HG02852 (cell line): ENCODE results near the gene FAM168A.
"Not testable (repeated sequence)": the region's sequence is repeated elsewhere in the genome, so short reads cannot be mapped to it uniquely, and the experiment has no call there.

Experiments used
- ATAC-seq: cut with Tn5 transposase; IDR thresholded peaks from one replicate; pipeline ENCODE4 v1.9.1; 2021; ENCODE audit warnings: mild to moderate bottlenecking, moderate library complexity; ENCODE audit not compliant: unreplicated experiment

The FAM168A gene

DNA sequence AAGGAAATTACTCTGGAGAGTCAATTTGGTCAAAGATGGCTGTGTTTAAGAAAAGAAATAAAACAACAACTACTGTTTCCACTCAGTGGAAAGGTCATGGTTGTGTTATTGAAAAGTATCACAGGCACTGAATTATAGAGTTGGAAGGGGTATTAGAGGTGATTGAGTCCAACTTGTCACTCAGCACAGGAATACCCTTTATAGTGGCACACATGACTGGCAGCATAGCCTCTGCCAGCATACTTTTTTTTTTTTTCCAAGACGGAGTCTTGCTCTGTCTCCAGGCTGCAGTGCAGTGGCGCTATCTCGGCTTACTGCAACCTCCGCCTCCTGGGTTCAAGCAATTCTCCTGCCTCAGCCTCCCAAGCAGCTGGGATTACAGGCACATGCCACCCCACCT, 161.1 kb downstream of the FAM168A start:
- not testable (repeated sequence) for ATAC-seq

DNA sequence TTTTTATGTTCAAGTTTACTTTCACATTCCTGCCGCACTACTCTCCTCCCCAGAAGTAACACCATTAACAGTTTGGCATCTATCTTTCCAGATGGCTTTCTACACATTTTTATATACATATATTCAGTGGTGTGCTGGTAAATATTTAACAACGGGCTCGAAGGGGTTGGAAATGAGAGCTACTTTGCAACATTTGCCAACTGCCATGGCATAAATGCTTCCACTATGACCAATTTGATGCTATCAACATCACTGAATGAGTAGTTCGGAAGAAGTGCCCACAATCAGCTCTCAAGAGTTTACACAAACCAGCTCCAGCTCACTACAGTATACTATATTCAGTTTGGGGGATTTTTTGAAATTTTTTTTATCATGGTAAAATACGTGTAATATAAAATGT, 166.5 kb downstream of the FAM168A start:
- no peak for ATAC-seq

DNA sequence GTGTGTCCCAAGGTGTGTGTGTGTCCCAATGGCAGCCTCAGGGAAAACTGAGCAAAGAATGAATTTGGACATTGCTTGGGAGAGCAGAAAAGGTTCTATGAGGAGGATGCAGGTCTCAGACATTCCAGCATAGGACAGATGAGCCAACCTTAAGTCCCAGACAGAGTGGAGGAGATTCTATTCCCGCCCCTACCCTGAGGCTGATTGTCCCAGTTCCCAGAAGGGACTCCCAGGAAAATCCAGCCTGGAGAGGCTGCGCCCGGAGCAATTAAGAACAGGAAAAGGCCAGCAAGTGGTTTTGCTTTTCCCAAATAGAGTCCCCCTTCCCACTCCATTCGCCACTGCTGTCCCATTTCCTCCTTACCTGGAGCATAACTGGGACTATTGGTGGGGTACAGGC, 167.6 kb downstream of the FAM168A start:
- ATAC-seq = no peak

DNA sequence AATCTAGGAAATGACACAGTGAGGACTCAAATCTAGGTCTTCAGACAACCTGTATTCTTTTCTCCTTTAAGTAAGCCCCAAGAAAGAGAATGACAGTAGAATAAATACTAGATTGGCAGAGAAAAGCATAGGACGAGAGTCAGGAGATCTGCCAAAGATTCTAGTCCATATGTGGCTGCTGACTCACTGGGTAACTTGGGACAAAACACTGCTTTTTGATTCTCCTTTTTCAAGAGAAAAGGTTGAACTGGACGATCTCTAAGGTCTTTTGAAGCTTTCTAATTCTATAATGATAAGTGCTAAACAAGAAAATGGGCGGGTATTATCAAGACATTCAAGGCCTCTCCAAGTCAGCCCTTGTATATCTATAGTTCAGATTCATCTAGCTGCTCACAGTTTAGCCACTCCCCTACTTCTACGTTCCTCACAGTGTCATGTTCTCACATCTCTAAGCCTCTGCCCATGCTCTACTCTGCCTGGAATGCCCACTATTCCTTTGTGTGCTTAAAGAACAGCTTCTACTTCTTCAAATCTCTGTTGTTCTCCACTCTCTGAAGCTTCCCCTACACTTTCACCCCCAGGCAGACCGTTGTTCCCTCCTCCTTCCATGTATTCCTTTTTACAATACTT, 168.7 kb downstream of the FAM168A start:
- ATAC-seq = no peak

DNA sequence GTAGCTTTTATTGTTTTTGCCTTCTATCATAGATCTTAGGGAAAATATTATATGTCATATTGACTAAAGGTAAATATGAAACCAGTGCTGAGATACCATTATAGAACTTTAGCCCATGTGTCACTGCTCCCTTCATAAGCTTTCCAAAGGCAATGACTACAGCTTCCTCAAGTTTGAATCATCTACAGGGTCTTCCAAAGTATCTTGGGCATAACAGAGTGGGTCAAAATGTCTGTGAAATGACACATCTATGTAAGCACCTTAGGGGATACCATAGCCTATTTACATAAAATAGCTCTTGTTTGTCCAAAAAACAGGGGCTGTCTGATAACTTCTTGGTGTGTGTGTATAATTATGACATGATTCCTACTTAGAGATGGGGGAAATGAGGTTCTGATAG, 169.2 kb downstream of the FAM168A start:
- ATAC-seq = no peak

DNA sequence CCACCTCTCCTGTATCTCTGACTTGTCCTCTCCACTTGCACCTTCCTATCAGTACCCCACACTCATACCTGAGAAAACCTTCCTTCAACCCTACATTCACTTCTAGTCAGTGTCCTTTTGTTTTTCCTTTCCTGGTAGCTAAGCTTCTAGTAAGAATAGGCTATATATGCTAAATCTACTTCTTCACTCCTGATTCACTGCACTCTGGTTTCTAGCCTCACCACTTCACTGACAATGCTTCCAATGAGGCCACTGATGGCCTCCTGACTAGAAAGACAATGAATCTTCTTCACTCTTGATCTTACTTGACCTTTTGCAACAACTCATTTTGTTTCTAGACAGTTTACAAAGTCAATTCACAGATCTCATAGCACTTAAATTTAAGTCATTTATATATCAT, 169.7 kb downstream of the FAM168A start:
- ATAC-seq = no peak

DNA sequence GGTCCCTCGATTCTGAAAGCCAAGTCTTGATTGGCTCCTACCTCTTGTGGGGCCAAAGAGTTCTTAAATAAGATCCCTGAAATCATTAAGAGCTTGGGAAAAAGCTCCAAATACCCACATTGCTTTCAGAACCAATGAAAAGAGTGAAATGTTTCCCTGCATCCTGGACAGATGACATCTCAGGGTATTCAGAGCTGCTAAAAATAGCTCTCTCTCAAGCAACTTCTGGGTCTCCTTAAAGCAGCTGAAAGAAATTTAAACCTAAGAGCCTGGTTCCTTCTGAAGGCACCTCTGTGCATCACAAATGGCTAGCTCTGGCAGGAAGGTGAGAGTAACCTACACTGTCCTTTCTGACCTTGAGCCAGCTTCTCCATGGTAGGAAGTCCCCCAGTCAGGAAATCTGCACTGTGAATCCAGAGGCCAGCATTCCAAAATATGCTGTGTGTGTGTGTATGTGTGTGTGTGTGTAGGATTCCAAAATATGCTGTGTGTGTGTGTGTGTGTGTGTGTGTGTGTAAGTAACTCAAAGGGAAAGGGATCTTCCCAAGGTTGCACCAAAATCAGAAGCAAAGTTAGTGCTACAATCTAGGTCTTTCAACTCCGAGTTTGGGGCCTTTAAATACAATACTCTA, 171.6 kb downstream of the FAM168A start:
- ATAC-seq = no peak

DNA sequence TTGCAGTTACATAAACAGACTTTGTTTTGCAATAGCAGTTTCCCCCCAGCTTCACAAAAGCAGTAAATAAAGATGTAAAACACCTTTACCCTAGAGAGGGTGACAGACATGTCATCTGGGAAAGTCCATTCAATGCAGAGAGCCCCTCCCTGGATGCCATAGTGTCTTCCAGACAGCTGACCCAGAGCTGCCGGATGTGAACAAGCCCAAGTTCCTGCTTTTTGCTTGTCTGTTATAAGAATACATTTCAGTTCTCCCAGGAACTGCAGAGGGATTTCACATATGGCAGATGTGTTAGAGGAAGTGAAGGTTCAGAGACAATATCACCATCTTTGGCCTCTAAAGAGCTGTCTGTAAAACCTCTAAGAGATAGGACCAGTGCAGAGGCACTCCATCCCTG, 172.8 kb downstream of the FAM168A start:
- ATAC-seq = no peak

DNA sequence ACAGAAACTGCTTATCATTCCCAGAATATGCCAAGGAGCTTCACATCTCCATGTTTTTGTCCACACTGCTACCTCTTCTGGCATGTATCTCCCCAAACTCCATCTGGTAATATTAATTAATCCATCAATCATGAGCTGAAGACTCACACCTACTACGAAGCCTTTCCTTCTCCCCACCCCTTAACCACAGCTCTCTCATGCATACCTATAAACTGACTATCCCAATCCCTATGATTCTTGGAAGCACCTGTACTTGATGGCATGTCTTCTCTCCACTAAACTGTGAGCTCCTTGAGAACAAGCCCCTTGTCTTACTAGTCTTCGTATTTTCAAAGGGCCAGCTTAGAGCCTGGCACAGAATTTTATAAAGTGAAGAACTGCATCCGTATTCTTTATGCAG, 174.4 kb downstream of the FAM168A start:
- no peak for ATAC-seq

DNA sequence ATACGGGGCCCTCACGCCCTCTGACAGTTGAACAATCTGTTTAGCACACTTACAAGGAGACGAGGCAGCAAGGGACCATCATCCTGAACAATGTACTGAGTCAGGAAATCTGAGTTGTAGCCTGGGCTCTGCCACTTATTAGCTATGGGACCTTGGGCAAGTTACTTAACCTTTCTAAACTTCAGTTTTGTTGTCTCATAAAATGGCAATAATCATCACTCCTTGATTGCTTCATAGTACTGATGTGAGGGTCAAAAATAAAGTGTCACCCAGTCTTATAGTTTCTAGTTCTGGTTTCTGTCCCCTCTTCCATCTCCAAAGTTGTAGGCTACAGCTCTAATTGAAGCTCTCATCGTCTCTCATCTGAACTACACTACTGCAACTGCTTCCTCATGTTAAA, 175.0 kb downstream of the FAM168A start:
- ATAC-seq = no peak

DNA sequence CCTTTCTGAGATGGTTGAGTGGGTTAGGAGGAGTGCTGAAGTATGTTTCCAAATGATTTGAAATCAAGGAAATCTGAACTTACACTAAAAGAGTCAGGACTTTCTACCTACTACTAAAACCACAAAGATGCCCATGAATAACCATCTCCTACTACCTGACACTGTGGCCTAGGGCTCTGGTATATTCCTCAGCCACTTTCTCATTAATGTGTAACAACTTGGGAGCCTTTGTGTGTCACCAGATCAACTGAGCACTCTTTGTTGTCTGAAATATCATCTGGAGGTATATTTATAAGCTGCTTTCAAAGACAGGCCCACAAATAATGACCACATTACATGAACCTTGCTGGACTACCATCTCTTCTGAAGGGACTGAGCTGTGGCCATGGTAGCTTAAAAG, 177.8 kb downstream of the FAM168A start:
- no peak for ATAC-seq

DNA sequence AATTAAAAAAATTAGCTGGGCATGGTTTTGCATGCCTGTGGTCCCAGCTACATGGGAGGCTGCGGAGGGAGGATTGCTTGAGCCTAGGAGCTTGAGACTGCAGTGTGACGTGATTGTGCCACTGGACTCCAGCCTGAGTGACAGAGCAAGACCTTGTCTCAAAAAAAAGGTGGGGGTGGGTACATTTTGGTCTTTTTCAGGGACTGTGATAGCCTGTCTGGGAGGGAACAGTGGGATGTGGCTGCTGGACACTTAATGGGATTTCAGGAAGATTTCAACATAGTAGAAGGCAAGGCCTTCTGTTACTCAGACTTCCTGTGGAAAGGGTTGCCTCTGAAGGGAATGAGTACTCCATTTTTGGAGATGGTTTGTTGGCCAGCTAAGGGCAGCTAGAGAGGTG, 181.1 kb downstream of the FAM168A start:
- ATAC-seq = no peak

DNA sequence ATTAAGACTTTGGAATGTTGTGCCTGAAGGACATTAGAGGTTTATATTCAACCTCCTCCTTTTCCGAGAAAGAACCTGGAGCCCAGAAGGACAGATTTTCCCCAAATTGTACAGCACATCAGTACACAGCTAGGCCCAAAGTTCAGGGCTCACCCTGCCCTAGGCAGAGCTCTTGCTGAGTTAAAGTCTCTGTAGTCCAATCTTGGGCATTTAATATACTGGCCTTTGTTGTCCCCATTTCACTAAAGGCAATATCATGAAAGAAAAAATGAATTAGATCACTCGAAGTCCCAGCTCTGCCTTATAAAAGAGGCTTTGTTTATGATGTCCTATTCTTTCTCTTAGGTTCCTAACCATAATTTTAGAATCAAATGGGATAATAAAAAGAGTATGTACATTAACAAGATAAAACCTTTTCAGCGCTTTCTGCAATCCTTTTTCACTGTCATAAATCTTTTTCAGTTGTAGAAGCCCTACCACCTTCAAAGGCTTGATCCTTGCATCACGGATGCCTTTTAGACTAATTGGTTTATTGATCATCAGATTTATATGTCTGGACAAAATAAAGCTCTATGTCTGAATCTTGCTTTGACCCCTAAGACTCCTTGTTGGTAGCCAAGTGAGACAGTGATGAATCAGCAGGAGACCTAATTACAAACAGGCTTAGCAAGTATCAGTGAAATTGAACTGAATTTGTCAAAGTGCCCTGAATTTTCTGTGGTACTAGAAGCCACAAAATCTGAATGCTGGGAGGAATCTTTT, 181.9 kb downstream of the FAM168A start:
- ATAC-seq = no peak

DNA sequence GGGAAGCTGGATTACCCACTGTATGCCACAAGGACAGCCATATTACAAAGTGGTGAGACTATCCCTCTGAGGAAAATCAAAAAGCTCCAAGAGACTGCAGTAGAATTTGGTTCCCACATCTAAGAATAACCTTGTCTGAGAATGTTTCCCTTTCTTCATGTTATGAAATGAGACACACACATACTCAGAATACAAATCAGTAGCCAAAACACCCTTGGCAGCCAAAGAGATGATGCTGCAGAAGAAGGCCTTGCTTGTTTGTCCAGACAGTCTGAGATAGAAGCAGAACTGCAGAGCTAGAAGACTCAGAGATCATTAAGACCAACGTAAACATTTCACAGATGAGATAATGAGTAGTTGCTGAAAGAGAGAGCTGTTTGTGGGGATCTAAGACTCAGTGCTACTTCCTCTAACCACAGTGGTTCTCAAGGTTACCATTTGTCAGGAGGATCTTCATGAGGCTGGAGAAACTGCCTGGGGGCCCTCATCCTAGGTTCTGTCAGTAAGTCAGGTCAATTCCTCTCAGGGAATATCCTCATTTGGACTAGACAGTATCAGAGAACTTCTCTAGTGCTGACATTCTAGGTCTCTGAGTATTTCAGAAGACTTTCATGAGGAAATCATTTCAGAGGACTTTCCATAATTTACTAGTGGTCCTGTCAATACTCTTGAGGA, 182.8 kb downstream of the FAM168A start:
- ATAC-seq = no peak

DNA sequence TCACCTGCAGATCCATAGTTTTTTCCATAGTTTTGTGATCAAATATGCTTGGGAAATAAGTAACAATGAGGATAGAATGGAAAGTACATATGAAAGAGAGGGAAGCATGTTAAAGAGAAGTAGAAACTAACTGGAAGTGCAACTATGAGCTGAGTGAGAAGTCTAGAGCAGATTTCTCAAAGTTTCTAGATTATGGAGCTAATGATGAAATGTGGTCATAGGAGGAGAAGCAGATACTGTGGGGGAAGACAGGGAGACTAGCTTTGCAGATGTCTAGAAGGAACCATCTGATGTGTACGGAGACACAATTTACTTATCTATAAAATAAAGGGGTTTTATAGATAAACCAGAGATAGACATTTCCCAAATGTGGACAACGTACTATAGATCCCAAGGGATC, 184.7 kb downstream of the FAM168A start:
- no peak for ATAC-seq

DNA sequence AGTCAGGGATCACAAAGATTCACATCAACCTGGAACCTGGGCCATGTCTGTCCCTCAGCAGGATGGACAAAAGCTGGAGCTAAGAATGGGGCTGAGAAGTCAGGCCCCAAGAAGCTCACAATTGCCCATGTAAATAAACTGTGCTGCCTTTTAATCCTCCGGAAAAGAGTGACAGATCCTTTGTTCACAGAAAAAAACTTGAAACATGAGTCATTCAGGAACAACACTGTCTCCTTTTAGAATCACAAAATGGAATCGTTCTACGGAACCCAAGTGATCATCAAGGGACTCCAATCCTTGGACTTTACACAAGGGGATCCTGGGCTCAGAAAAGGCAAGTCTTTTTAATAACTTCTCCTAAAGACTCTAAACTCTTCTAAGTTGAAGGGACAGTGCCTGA, 185.6 kb downstream of the FAM168A start:
- no peak for ATAC-seq

DNA sequence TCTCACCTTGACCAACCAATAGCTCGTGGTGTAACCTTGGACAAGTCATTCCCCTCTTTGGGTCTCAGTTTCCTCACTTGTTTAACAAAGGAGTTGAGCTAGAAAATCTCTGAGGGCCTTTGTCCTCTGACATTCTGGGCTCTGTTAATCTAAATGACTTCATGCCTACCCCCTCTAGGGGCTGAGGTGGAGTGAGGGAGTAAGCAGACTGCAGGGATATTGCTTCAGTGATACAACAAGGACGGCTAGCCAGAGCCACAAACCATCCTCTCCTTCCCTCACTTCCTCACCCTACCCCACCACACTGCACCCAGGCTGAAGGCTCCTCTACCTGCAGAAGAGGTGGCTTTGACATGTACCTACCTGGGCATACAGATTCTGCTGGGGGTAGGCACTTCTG, 186.9 kb downstream of the FAM168A start:
- ATAC-seq = no peak

DNA sequence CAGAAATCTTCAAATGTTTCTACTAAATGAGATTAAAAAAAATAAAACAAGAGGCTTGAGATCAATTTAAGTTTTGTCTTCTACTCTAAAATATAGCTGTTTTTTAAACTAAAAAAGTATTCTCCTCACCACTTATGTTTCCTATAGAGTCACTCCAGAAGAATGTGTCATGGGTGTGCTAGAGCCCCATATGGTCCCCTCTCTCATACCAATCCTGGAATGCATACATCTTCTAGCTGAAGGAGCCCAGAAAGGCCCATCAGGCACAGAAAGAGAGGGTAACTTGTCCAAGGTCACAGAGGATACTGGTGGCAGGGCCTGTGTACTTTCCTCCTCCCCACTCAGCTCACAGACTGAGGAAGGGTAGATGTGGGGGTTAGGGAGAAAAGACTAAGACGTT, 187.3 kb downstream of the FAM168A start:
- no peak for ATAC-seq

DNA sequence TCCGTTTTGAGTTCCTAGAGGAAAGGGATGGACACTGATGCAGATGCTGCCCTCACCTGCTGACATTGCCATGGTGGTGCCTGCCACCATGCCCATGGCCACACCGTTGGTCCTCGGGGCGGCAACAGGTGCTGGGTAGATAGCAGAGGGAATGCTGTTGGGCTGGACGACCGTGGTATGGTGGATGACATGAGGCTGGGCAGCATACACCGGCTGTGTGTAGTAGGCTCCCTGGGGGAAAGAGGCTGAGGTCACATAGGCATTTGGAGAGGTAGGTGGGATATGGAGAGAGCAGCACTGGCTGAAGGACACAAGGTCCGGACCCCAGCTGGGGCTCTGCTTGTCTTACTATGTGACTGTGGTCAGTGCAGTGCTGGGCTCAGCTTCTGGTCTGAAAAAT, 188.5 kb downstream of the FAM168A start:
- ATAC-seq = no peak

DNA sequence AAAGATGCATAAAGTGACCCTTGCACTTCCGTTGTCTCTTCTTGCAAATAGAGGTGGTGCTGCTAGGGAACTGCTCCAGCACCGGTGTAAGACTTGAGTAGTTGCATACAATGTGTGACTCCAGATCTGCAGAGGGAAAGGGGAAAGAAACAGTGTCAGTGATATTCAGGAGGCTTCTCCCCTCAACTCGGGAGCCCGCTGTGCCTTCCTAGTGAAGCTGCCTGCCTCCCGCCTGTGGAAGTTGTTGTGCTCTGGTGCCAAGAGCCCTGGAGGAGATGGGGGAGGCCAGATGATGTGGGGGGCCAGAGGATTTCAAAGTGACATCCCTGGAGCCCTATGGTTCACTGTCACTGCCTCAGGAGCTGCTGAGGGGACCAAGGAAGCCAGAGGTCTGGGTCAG, 191.3 kb downstream of the FAM168A start:
- no peak for ATAC-seq

DNA sequence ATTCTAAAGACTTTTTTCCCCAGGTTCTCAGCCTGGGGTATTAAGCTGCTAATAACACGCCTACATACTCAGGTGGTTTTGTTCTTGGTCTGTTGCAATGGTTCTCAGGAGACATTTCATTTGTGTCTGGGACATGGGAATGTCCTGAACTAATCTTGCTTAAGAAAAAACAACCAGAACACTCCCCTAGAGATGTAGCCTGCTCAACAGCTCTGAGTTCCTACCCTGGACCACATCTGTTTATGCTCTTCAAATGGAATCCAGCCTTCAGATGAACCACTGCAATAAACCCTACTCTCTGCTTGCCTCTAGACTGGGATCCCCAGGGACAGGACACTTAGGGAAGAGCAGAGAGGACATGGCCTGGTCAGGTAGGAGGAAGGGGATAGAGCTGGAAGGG, 191.8 kb downstream of the FAM168A start:
- no peak for ATAC-seq

DNA sequence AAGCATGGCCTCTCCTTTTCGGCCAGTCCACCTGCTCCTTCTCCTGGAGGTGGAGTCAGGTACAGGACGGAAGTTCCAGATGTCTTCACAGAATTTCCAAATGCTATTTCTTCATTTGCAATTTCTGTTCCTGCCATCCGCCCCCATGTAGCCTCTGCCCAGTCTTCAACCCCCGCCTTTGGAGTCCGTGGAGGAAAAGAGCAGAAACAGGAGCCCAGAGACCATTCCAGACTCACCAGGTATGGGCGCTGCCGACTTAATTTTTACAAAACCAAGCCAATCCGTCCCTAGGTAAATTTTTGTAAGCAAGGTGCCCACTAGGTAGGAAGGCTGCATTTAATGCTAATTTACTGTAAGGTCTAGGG, 192.8 kb downstream of the FAM168A start:
- no peak for ATAC-seq
